Nephron (organoid): Measurements from ENCODE around the gene PACS1.

Source experiments
- H3K27ac Mint-ChIP-seq, 3 experiments: 2 replicates each; pipeline ENCODE4 v1.8.0; 2020; ENCODE audit warnings: mixed read lengths in 3 of 3, mild to moderate bottlenecking in 2 of 3, moderate library complexity in 1 of 3
- H3K27me3 Mint-ChIP-seq: 2 replicates; pipeline ENCODE4 v1.8.0; 2021; ENCODE audit warnings: low read depth, mild to moderate bottlenecking, moderate library complexity, mixed read lengths
- H3K36me3 Mint-ChIP-seq: 2 replicates; pipeline ENCODE4 v1.8.0; 2020; ENCODE audit warnings: low read depth, mixed read lengths
- H3K4me1 Mint-ChIP-seq: 2 replicates; pipeline ENCODE4 v1.8.0; 2020; ENCODE audit warnings: mixed read lengths
- H3K4me3 Mint-ChIP-seq, 3 experiments: 2 replicates each; pipeline ENCODE4 v1.8.0; 2020; ENCODE audit warnings: mild to moderate bottlenecking in 3 of 3, mixed read lengths in 3 of 3, moderate library complexity in 2 of 3
- H3K9me3 Mint-ChIP-seq: 2 replicates; pipeline ENCODE4 v1.8.0; 2020; ENCODE audit warnings: mixed read lengths
- TF ChIP-seq, protein P1 (sequence below), 3 experiments: fragments of 200-600 bp; sonication (generic); IDR thresholded peaks; one replicate each; pipeline ENCODE4 v1.5.0; 2021; ENCODE audit warnings: antibody characterized with exemption in 3 of 3; ENCODE audit not compliant: unreplicated experiment in 3 of 3

PACS1 gene

GRCh38 chr11:66081505-66081904 is 11.4 kb downstream of the PACS1 start:
- no peaks in the 10 kb centered on the region for H3K27me3 Mint-ChIP-seq
- peaks cover 31% of the 10 kb centered on the region for H3K4me1 Mint-ChIP-seq
- H3K36me3 Mint-ChIP-seq: peaks cover 17% of the 10 kb centered on the region
- no peaks in the 10 kb centered on the region for H3K9me3 Mint-ChIP-seq
- H3K4me3 Mint-ChIP-seq: no peak overlapping the region
- H3K27ac Mint-ChIP-seq: no peak overlapping the region
- TF ChIP-seq, protein P1, sequence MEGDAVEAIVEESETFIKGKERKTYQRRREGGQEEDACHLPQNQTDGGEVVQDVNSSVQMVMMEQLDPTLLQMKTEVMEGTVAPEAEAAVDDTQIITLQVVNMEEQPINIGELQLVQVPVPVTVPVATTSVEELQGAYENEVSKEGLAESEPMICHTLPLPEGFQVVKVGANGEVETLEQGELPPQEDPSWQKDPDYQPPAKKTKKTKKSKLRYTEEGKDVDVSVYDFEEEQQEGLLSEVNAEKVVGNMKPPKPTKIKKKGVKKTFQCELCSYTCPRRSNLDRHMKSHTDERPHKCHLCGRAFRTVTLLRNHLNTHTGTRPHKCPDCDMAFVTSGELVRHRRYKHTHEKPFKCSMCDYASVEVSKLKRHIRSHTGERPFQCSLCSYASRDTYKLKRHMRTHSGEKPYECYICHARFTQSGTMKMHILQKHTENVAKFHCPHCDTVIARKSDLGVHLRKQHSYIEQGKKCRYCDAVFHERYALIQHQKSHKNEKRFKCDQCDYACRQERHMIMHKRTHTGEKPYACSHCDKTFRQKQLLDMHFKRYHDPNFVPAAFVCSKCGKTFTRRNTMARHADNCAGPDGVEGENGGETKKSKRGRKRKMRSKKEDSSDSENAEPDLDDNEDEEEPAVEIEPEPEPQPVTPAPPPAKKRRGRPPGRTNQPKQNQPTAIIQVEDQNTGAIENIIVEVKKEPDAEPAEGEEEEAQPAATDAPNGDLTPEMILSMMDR (IDR thresholded peaks at IDR 0.05; ENCODE audit: unreplicated experiment in 3 of 3): no peak

- Mint-ChIP-seq H3K9me3 (no peaks in the 10 kb centered on the region), H3K36me3 (peaks cover 10% of the 10 kb centered on the region), H3K27ac (peak overlapping the region; percentile 6 to 59 (median 31)), H3K27me3 (no peaks in the 10 kb centered on the region), H3K4me3 (no peak overlapping the region), H3K4me1 (peaks cover 31% of the 10 kb centered on the region)
- TF ChIP-seq, protein P1 (IDR thresholded peaks at IDR 0.05; ENCODE audit: unreplicated experiment in 3 of 3): no peak
Observed at GRCh38 chr11:66082946-66083698, 13.1 kb downstream of the PACS1 start.

- Mint-ChIP-seq H3K4me1 (peaks cover 31% of the 10 kb centered on the region), H3K9me3 (no peaks in the 10 kb centered on the region), H3K4me3 (no peak overlapping the region), H3K27ac (peak overlapping the region in 1 of 3 experiments; percentile 6), H3K36me3 (peaks cover 4% of the 10 kb centered on the region), H3K27me3 (no peaks in the 10 kb centered on the region)
- TF ChIP-seq, protein P1 (IDR thresholded peaks at IDR 0.05; ENCODE audit: unreplicated experiment in 3 of 3): no peak
Observed at GRCh38 chr11:66083767-66084166, 13.7 kb downstream of the PACS1 start.

GRCh38 chr11:66084821-66085475 is 14.9 kb downstream of the PACS1 start:
- Mint-ChIP-seq H3K4me3 (no peak overlapping the region), H3K4me1 (peaks cover 31% of the 10 kb centered on the region), H3K27me3 (no peaks in the 10 kb centered on the region), H3K9me3 (no peaks in the 10 kb centered on the region), H3K27ac (peak overlapping the region in 1 of 3 experiments; percentile 15), H3K36me3 (peaks cover 4% of the 10 kb centered on the region)
- TF ChIP-seq, protein P1 (IDR thresholded peaks at IDR 0.05; ENCODE audit: unreplicated experiment in 3 of 3): no peak

- no peak overlapping the region for H3K27ac Mint-ChIP-seq
- peaks cover 9% of the 10 kb centered on the region for H3K36me3 Mint-ChIP-seq
- H3K9me3 Mint-ChIP-seq: no peaks in the 10 kb centered on the region
- H3K4me3 Mint-ChIP-seq: no peak overlapping the region
- peaks cover 21% of the 10 kb centered on the region for H3K4me1 Mint-ChIP-seq
- no peaks in the 10 kb centered on the region for H3K27me3 Mint-ChIP-seq
- TF ChIP-seq, protein P1 (IDR thresholded peaks at IDR 0.05; ENCODE audit: unreplicated experiment in 3 of 3): no peak
Observed at GRCh38 chr11:66087148-66087908, 17.3 kb downstream of the PACS1 start.
